GM18861 (cell line): ENCODE data around the gene E2F2.

Experiments
- ATAC-seq: cut with Tn5 transposase; IDR thresholded peaks from one replicate; pipeline ENCODE4 v1.9.1; 2021; ENCODE audit not compliant: unreplicated experiment

E2F2 gene

DNA sequence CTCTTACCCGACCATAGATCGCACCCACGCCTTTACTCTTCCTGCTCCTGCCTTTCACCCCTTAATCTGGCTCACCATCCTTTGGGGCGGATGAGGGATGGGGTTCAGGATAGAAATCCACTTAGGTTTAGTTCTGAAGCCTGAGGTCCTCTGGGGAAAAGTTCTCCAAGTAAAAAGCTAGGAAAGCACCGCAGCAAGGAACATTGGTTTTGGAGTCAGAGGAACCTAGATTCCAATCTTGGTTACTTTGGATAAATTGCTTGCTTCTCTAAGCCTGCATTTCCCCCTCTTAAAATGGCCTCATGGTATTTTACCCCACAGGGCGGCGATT, 46.1 kb downstream of the E2F2 start:
- no peak for ATAC-seq

DNA sequence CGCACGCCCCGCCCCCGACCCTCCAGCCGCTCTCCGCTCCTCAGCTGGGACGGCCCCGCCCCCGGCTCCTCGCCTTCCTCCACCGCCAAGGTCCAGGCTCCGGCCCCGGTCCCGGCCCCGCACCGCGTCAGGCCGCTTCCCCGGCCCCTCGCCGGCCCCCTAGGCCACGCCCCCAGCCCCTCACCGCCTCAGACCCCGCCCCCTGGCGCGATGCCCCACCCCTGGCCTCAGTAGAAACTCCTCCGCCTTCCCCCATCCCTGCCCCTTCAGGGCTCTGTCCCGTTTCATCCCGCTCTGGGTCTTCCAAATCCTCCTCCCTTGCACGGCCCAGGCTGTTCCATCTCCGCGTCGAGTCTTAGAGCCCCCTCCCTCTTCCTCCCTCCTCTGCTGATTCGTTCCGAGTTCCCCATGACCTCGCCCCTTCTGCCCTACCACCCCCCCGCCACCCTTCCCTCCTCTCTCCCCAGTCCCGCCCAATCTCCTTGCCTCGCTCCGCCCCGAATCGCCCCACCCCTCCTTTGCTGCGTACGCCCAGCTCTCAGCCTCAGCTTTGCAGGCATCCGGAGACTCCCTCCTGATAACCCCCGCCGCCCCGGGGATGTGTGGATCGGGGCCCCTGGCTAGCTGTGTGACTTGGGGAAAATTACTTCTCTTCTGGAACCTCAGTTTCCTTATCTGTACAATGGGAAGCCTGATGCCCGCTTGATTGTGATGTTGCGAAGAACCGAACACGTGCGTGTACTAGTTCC, 46.6 kb downstream of the E2F2 start:
- ATAC-seq: no peak

DNA sequence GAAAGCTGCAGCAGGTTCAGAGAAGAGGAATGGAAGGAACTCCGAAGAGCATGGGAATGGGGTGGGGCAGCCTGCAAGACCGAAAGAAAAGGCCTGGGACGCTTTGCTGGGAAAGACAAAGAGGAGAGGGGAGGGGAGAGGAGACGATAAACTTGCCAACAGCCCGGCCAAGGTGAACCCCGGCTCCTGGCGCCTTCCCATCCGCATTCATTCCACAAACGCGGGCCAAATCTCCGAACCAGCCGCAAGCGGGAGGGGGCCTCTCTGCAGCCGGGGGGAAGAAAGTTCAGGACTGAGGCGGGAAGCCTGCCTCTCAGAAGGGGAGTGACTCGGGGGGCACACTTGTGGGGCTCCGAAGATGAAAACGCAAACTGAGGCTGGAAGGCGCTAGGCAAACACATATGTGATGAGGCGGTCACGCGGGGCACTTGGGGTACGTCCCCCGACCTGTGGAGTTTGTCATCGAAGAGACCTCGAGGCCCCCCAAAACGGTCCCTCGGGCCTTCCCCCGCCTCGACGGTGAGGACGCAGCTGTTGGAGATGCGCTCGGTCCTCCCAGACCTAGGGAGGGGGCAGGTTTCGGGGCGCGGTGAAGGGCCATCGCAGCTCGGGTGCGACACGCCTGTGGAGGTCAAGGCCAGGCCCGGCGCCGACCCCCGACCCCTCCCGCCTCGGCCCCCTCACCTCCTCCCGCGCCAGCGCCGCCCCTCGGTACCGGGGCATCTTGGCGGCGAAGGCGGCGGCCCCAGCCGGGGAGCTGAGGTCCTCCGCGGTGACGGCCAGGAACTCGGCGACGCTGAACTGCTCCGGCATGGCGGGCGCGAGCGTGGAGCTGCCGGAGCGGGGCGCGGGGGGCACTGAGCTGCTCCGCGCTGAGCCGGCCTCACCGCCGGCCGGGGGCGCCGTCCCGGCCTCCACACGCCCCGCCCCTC, 47.4 kb downstream of the E2F2 start, which contains the start of gene ASAP3:
TSS of gene ASAP3 (minus strand) at position 859 of the 932 bp plus-strand sequence. CDS start at position 813, 46 bp downstream.
- ATAC-seq: no peak

DNA sequence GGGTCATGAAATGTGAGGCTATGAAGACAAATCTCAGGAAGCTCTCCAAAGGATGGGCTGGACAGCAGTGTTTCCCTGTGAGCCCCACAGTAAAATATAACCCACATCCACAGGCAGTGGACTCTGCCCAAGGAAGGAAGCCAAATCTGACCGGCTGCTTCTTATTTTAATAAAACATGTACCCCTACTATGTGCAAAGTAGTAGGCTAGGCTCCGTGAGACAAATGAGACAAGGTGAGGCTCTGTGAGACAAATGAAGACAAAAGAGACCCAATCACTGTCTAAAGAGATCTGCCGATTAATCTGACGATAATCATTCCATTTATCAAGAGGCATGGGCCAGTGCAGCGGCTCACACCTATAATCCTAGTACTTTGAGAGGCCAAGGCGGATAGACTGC, 49.1 kb downstream of the E2F2 start:
- ATAC-seq: no peak

DNA sequence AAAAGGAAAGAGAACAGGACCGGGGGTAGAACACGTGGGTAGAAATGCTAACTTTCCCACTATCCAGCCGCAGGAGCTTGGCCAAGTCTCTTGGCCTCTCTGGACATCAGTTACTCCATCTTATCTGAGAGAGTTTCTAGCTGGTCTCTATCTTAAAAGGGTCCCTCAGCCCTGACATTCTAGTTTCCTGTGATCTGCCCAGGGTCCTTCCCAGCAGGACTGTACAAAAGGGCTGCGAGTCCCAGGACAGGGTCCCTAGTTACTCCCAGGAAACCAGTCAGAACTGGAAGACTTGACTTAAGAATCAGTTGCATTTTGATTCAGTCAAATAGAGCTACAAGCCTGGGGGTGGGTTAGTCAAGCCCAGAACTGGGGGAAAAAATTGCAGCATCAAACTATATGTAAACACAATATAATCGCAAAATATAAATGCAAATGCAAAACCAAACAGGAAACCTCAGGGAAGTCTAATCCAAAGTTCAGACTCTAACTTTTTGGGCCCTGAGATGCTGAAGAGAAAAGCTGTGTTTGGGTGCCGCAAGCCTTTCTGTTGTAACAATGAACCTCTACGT, 49.9 kb downstream of the E2F2 start:
- ATAC-seq: no peak

DNA sequence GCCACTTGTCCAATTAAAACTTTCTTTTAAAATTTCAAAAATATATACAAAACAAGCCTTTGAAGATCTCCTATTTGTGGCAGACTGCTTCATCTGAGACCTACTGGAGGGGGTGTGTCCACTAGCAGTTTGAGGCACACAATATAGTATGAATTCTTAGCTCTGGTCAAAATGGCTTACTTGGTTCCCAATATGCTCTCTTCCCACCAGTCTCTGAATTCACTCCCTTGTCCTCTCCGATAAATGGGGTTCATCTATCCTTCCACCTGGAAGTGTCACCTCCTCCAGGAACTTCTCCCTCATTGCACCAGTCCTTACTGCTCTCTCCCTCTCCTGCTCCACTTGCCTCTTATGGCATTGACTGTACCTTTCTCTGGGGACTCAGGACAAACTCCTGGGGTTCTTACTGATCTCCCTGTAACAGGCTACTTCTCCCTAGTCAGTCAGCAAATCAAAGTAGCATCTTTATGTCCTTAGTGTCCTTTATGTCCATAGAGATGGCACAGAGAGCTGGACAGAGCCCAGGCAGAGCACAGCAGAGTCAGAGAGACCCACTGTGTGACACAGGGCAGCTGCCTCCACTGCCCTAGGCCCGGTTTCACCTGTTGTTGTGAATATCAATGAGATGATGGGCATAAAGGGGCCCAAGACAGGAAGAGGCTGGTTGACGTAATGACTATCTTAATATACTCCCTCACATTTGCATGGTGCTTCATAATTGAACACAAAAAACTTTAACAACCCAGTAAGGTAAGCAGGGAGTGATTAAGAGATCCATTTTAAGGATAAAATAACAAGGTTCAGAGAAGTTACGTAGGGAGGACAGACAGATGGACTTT, 50.6 kb downstream of the E2F2 start:
- ATAC-seq: no peak

DNA sequence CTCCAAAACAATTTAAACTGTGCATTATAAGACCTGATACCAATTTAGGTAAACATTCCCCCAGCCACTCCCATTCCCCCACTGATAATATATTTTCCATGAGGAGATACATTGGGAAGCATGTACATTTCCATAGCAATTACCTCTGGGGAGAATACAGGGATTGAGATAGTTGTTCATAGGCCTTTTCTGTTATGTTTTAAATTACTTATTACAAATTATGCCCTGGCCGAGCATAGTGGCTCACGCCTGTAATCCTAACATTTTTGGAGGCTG, 51.4 kb downstream of the E2F2 start:
- ATAC-seq: no peak

DNA sequence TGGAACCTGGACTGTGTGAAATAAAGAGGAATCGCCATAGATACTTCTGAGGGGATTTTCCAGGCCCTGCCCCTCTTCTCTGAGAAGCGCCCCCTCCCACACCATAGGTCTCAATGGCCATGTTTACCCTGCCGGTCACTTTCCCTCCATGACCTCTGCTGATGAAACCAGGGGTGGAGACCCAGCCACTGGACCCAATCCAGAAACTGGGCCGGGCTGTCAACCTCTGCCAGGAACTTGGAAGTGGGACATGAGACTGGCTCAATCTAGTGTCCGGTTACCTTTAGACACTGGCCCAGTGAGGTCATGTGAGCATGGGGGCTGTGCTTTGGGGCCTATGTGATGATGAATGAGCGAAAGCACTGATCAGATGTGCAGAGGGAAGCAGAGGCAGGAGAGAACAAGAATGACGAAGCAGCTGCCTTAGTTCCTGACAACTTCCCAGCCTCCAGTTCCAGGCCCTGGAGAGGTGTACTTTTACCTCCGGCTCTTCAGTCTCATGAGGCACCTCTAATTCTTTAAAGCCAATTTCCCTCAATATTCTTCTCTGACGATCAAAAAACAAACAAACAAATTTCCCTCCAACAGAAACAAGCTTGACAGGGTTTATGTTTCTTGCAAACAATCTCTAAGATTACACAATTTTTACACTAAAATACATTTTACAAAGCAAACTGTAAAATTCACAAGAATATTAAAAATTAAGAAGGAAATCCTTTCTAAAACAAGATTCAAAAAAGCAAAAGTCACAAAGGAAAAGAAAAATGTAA, 52.0 kb downstream of the E2F2 start:
- ATAC-seq: no peak

DNA sequence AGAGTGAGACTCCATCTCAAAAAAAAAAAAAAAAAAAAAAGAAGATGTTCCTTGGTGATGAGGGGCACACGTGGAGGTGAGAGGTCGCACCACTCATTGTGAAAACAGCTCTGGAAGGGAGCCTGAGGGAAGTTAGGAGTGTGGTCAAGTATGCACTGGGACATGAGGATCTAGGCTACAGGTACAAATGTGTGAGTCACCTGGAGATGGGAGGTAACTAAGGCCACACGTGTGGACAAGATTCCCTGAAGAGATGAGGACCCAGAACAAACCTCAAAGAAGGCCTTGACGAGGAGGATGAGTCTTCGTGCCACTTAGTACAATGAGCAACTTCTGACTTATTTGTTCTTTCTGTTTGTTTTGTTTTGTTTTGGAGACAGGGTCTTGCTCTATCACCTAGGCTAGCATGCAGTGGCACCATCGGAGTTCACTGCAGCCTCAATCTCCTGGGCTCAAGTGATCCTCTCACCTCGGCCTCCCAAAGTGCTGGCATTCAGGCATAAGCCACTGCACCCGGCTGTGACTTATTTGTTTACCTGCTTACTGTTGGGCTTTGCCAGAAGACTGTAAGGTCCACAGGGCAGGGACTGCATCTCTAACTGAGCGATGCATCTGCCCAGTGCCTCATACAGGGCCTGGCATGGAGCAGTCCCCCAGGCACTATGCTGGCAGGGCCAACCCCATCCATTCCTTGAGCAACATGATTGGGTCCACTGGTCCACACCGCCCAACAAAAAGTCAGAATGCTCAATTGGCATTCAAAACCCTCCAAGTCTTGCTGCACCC, 53.5 kb downstream of the E2F2 start:
- ATAC-seq: no peak

DNA sequence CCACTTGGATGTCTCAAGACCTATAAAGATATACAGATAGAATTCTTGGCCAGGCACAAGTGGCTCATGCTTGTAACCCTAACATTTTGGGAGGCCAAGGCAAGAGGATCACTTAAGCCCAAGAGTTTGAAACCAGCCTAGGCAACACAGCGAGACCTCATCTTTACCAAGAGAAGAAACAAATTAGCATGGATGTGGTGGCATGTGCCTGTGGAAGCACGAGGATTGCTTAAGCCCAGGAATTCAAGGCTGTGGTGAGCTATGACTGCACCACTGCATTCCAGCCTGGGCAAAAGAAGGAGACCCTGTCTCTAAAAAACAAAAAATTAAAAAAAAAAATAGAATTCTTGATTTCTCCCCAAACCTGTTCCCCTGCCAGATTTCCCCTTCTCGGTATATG, 55.4 kb downstream of the E2F2 start:
- ATAC-seq: no peak

DNA sequence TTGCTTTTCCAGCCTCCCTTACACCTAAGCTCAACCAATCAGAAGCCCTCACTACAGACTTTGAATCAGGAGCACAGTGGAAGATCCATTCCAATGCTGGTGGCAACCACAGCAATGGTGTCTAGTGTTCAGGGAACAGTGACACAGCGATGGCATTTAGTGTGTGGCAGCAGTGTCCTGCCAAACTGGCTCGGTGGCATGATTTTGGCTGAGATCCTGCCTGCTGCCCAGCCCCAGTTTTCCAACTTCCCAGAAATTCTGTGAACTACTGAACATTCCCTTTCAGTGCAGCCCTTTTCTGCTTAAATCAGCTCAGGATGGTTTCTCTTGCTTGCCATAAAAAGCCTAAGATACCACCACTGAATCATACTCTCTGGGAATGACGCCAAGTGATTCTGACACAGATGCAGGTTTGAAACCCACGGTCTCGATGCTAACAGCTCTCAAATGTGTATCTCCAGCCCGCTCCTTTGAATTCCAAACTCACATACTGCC, 55.9 kb downstream of the E2F2 start:
- no peak for ATAC-seq

DNA sequence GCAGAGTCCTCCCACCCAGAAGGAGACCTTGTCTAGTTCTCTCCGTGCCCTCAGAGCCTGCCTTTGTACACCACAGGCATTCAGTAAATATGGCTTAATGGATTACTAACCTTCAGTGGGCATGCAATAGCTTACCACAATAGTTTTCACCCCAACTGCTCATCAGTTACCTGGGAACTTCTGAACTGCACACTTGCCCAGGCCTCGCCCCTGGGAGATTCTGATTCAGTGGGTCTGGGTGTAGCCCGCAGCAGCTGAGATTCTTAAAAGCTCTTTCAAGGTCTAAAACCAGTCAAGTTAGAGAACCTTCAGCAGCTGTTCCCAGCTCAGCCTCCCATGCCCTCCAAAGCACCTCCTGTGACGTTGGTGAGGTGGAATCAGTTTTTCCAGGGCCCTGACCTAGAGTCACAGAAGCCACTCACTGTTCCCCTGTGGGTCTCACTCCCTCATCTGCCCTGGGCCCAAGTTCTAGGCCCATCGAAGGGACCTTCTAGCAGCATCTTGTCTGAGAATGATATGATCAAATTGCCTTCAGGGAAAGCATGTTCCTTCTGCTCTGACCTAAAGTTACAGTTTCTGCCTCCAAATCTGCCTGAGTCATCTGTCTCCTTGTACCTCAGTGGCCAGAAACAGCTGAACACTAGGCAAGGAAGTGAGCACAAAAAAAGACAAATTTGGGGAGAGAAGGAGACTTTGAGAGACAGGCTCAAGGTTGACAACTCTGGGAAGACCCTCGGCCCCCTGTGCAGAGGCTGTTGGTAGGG, 57.8 kb downstream of the E2F2 start:
- ATAC-seq: no peak

DNA sequence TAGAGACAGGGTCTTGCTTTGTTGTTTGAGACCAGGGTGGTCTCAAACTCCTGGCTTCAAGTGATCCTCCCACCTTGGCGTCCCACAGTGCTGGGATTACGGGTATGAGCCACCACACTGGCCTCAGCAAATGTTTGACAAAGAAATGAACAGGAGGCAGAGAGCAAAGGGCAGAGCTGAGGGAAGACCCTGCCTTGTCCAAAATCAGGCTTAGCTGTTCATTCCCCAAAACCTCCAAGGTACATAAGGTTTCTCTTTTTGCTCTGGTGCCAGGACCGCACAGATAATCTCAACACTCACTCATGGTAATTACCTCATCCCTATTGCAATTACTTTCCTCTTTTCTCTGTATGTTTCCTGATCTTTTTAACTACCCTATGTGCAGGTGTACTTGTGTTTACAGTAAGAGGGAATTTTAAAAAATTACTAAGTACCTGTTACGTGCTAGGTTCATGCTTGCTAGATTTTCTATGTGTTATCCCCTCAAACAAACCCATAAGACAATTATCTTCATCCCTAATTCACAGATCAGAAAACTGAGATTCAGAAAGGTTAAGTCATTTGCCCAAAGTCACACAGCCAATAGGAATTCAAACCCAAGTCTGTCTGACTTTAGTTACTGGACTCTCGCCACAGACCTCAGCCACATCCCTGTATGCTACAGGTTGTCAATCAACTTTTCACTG, 58.5 kb downstream of the E2F2 start:
- ATAC-seq: no peak

DNA sequence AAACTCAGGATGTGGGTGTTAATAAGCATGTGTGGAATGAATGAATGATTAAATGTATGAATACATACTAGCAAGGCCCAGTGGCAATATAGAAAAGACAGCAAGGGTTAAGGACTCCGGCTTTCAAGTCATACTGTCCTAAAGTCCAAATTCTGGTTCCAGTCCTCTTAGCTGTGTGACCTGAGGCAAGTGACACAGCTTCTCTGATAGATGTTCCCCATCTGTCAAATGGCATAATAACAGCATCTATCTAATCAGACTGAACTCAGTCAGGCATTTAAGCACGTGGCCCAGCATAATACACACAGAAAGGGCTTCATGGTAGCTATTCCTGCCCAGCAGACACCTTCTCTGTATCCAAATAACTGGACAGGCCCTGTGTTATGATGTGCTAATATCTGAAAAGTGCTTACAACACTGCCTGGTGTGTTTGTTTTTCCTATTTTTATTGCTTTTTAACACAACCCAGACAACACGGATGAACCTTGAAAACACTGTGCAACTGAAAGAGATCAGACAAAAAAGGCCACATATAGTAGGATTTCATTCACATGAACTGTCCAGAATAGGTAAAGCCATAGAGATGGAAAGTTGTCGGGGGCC, 59.5 kb downstream of the E2F2 start:
- no peak for ATAC-seq

DNA sequence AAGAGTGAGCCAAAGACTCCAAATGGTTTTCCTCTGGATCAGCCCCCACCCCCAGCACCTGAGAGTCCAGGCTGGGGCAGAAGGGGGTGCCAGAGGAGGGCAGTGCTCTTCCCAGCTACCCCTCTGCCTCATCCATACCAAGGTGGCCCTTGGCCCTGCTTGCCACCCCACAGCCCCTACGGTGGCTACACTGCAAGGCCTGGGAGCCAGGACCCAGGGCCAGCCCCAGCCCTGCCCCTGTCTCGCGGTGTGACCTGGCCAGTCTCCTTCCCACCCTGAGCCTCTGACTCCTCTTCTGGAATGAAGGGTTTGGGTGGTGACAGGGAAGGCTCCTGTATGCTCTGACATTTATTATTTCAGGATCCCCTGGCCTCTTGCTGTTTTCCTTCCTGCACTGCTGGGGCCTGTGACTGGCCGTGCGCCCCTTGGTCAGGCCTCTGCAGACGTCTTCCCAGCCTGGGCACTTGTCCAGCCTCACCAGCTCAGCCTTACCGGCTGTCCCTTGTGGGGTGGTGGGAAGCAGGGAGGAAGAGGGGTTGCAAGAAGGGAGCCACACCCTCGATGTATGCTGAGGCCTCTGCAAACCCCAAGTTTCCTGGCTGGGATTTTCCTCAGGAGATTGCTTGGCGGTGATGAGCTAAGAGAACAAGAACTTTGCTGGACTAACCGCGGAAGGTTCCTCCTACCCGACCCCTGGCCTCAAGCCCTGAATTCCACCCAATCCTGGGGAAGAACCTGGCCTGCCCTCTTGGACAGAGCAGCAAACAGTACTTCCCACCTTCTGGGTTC, 60.6 kb downstream of the E2F2 start:
- no peak for ATAC-seq

DNA sequence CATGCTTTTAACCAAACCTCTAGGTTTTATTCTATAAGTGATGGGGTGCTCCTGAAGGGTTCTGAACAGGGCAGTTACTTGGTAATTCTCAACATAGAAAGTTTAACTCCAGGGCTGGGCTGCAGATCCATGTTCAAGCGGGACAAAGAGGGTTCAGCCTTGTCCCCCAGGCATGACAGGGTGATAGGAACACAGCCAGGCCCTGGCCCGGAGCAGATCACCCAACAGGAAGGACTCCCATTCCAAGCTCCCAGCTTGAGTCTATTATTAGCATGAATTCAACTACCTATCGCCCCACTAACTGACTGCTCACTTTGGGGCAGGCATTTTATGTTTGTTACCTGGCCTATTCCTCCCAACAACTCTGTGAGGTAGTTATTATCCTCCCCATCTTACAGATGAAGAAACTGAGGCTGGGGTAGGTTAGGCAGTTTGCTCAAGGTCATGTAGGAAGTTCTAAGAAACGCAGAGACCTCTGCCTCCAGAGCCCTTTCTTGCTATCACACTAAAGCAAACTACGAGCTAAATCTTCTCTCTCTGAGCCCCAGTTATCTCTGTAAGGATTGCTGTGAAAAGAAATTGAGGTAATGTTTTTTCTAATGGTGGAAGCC, 61.6 kb downstream of the E2F2 start:
- ATAC-seq: no peak
